HG03432 (cell line): ENCODE results near the gene RNF133.

Source experiments
- ATAC-seq: cut with Tn5 transposase; IDR thresholded peaks from one replicate; pipeline ENCODE4 v1.9.1; 2021; ENCODE audit warnings: mild to moderate bottlenecking, moderate library complexity; ENCODE audit not compliant: unreplicated experiment

The RNF133 gene, protein sequence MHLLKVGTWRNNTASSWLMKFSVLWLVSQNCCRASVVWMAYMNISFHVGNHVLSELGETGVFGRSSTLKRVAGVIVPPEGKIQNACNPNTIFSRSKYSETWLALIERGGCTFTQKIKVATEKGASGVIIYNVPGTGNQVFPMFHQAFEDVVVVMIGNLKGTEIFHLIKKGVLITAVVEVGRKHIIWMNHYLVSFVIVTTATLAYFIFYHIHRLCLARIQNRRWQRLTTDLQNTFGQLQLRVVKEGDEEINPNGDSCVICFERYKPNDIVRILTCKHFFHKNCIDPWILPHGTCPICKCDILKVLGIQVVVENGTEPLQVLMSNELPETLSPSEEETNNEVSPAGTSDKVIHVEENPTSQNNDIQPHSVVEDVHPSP

DNA sequence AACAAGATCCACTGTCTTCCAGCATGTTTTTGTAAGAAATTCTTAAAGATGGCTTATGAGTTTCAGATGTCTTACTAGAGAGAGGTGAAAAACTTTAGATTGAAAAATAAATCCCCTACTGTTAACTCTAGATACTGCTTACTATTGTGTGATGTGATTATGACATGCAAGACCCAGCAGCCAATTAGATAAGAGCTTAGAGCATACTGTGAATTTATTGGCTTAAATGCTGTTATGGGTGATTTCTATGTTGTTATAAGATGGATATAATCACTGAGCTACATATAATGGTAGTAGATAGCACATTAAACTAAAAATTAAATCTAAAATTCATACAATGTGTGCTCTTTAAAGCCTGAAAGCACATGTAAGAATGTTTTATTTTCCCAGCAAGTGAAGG lies at the start of gene RNF133:
RNF133 (minus strand) TSS at position 101 of the 400 bp plus-strand sequence. CDS start 199 bp downstream, outside the sequence.
- no peak for ATAC-seq

DNA sequence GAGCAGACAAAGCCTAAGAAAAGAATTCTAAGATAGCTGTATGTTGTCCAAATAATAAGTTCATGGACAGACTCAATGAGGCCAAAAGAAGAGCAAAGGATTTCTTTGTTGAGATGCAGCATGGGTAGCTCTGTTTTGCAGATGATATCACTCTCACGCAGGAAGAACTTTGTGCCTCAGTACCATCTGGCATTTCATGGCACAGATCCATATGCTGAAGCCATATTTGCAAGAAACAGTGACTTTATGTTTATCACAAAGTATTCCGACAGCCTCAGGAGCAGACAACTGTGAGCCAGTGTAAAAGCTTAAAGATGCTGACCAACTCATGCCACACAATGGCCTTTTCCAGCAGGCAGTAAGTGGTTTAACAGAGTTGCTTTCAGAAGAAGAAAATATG lies 49.3 kb upstream of the RNF133 start:
- ATAC-seq, result no peak

DNA sequence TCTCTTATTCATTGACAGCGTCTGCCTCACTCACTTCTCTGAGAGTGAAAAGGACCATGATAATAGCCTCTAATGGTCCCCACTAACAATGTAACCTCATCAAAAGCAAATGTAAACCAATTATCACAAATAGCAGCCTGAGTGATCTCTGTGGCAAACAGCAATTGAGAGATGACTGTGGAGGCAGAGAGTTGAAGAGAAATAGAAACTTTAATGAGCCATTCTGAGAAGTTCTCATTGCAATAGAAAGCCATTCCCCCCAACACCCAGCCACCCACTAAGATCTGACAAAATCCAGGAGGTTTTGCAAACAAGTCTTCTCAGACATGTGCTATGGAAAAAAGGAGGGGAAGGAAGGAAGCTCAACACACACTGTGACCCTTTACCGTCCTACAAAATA lies 48.0 kb upstream of the RNF133 start:
- no peak for ATAC-seq

DNA sequence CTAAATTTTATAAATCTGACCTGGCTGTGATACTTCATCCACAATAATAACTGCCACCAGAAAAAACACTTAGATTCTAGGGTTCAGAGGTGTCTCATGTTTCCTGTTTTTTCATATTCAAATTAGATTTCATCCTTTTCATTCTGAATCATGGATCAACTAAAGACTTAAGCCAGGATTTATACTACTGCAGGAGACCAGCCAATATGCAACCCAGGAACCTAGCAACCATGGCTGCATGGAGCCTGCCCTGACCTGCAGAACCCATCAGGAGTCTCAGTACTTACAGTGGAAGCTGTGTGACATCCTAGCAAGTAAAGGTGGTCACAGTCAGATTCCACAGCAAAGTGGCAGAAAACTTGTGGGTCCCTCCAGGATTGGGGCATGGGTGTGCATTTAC lies 44.3 kb upstream of the RNF133 start:
- ATAC-seq, result no peak

DNA sequence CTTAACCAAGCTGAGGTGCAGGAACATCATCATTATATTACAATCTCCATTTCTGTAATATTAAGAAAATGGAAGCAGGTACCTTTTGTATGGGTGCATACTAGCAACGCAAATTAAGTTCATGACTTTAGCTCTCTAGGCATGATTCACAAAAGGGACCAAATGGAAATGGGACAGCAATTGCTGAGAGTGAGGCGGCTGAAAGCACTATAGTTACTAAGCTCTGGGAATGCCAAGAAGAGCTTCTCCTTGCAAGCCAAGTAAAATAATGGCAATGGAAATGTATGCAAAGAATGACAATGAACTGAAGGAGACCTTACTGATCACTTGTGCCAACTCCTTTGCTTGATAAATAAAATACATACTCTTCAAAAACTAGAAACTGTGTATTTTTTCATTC lies 40.0 kb upstream of the RNF133 start:
- no peak for ATAC-seq

DNA sequence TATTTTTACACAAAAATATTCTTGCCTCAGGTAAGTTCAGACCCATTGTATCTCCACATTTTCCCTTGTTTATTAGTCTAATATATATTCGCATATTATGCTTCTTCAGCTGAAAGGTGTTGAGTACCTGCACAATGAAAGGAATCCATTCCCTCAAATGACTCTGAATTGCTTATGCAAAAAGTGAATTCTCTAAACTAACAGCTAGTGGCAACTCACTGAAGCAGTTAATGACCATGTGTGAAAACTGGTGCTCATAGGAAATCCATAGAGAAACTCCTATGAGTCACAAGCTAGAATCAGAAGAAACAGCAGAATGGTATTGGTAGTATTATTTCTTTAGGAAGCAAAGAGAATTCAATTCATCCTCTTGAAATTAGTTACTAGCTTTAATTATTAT lies 37.3 kb upstream of the RNF133 start:
- ATAC-seq, result no peak

DNA sequence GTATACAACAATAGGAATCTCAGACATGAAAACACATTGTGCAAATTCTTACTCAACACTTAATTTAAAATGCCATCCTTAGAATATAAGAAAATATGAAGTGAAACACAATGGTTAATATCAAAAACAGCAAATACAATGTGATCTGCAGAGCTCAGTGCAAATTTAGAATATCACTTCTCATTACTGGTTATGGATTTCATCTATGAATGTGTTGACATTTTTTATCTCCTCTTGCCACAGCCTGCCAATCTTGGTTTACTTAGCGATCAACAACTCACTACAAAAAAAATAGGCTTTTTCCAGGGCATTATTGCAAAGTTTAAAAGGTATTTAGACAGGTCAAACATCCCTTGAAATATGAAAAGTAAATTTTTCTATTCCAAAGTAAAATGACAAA lies 28.8 kb upstream of the RNF133 start:
- ATAC-seq, result no peak

DNA sequence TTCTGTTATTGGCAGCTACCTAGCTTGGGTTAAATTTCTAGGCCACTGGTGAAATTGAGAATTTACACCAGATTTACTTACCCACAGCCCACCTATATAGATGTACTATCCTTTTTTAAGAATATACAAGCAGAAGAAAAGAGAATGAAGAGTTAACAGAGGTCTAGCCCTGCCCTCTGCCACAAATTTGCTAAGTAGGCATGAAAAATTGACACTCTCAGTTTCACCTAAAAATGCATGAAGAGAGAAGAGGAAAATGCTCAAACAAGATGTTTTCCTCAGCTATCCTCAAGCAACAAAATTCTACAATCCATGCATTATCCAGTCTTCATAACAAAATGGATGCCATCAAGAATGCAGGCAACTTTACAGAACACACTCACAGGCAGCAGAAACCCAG lies 28.4 kb upstream of the RNF133 start:
- no peak for ATAC-seq

DNA sequence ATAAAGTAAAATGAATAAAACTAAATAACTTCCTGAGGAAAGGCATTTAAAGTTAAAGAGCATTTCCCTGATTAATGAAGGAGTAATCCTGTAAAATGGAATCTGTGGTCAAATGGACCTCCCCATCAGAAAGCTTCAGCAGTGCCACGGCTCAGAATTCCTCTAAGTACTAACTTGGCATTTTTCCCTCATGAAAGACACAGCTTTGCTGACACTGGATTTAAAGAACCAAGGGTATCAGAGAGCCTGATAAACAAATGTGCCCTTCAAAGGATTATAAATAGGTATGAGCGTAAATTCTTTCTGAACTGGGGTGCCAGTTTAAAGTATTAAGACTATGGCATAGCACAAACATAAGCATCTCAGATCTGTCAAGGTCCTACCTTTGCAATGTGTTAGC lies 28.0 kb upstream of the RNF133 start:
- no peak for ATAC-seq

DNA sequence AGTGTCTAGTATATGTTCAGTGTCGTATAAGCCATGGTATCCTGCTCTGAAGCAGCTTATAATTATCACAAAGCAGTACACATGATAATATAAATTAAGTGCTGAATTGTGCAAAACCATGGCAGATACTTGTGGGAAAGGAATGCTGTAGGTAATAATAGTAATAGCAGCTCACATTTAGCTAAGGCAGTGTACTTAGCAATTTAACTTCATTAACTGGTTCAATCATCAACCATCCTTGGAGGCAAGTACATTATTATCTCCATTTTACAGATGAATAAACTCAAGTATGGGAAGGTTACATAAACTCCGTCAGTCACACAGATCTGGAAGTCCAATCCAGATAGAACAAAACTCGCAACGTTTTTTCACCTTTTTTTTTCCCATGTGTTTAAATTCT lies 25.4 kb upstream of the RNF133 start:
- no peak for ATAC-seq

DNA sequence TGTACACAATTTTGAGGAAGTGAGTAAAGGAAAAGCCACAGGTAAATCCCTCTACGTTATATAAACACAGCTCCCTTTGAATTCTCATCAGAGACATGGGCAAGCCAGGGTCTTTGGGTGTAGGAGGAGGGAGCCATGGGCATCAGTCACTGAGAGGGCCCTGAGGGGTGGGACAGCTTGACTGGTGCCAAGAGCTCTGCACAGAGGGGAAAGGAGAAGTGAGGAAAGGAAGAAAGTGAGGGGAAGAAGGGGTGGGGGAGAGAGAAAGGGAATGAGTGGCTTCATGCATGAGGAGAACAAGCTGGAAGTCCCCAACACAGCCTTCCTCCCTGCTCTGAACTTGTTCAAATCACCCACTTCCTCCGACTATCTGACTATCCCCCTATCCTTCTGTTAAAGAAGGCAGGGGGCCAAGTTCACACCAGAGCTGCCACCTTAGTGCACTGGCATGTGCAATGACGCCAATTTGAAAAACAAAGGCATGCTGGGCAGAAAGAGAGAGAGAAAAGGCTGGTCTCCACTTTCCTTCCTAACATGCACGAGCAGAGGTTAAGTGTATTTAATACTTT lies 20.2 kb upstream of the RNF133 start:
- ATAC-seq, result no peak

DNA sequence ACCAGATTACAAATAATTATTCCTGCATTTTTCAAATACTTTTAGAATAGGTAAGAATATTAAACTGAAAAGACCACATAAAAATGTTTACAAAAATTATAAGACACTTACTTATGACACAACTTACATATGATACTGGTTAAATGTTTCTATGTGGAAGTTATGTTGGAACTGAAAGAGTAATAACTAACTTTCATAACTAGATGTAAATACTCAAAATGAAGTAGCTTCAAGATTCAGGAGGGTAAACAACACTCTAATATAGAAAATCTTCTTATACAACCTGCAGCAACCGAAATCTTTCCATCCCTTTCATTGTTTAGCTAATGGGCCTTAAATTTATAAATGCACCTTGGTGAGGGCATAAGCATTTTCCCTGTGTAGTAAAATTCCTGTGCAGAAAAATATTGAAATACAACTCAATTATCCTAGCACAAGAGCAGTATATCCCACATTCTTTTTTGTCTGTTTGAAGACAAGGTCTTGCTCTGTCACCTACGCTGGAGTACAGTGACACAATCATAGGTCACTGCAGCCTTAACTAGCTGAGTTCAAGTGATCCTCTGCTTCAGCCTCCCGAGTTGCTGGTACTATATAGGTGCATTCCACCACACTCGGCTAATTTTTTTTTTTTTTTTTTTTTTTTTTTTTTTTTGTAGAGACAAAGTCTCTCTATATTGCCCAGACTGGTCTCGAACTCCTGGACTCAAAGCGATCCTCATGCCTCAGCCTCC lies 18.6 kb upstream of the RNF133 start:
- ATAC-seq, result no peak

DNA sequence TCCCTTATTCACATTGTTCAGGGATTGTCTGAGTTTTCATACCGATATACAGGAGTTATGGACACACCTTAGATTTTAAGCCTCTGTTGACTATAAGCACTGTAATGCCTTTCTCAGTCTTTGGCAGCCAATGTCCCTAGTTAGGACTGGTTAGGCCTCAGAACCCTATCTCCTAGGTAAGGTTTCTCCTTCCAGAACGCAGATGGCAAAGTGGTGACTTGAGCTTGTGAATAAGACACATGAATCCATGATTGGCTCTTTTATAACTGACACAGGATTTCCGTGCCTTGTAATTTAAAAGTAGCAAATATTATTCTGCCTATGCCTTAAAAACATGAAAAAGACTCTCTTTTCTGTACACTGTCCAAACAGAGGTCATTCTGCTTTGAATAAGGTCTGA lies 16.3 kb upstream of the RNF133 start:
- no peak for ATAC-seq

DNA sequence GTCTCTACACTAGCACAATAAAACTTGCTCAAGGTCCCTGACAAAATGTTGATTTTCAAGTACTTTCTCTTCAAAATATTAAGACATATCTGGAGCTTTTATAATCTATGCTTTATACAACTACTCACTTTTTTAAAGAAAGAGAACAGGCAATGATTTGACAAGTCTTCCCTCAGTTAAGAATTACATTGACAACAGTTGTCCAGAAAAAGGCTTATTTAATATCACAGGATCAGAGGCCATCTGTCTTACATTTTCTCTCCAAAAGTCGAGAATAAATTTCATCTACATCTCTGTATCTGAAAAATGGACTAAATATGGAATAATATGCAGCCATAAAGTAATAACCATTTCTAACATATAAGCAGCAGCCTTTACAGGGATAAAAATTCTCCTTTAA lies 12.0 kb upstream of the RNF133 start:
- ATAC-seq, result no peak

DNA sequence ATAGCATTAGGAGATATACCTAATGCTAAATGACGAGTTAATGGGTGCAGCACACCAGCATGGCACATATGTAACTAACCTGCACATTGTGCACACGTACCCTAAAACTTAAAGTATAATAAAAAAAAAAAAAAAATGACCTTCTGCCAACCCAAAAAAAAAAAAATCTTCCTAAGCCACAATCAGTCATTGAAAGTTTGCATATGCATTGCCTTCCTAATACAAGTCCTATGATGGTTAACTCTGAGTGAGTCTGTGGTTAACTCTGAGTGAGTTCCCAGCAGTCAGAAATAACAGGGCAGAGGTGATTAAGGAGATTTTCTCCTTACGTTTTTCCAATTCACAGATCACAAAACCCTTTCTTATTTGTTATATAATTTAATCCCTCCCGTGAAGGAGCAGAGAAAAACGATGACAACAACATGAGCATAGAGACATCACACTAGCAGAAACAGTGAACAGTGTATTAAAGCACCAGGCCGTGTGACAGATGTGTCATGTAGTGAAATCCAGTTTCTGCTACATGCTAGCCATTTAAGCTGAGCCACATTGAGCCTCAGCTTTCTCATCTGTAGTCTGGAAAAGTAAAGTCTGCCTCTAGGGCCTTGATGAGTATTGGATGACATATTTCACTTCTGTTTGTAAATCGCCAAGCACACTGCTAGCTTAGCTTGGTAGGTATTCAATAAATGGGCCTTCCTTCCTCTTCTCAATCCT lies 11.2 kb upstream of the RNF133 start:
- no peak for ATAC-seq

DNA sequence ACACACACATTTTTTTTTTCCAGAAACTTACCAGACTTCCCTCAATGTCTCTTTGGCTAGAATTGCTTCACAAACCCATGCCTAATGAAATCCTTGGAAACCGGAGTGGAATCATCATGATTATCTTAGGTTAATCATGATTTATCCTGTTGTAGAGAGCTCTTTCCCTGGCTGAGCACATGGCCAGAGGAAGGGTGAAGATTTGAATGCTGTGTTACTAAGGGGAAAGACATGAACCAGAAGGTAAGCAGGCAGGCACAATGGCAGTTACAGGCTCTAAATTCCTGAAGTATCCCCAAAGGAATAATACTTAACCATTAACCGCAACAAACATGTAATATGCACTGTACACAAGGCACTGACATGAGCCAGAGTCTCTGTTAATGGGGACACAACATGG lies 7.9 kb upstream of the RNF133 start:
- no peak for ATAC-seq

DNA sequence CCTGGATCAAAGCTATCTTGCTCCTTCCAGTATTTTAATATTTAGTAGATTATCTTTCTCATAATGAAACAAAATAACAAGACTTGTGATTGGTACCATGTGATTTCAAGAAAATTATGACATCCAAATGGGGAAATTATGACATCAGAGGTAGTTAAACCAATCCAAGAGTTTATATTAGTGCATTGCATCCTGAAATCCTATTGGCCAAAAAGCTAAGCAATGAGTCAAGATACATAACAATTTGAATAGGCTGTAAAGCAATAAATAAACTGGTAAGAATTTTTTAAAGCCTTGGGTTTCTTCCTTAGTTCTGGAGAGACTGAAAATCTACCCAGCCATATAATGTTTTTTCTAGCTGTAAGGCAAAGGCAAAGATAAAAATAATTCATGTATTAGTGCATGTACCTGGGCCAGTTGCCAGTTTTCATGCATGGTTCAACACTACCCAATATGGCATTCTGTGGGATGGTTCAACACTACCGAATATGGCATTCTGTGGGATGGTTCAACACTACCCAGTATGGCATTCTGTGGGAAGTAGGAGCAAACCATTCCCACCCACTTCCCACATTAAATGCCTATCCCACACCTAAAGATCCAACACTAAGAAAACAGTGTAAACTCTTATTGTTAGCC lies 4.1 kb upstream of the RNF133 start, which contains the start of gene RNF148:
RNF148 (minus strand) TSS at position 51 of the 639 bp plus-strand sequence. CDS start 172 bp downstream, outside the sequence.
- no peak for ATAC-seq

DNA sequence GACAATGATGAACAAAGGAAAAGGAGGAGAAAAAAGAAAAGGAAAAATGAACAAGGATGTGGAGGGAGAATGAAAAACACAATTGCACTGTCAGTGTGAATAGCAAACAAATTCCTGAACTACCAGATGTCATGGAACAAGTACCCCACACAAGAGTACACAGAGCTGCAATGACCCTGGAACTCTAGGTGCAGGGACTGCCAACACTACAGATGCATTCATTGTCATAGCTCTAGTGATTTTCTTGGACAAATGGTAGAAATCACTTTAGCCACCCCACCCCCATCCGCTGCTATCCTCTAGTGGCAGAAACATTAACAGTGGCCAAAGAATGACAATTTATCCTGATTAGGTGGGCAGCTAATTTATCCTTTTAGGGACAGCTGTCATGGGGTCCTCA lies 3.1 kb downstream of the RNF133 start:
- no peak for ATAC-seq

DNA sequence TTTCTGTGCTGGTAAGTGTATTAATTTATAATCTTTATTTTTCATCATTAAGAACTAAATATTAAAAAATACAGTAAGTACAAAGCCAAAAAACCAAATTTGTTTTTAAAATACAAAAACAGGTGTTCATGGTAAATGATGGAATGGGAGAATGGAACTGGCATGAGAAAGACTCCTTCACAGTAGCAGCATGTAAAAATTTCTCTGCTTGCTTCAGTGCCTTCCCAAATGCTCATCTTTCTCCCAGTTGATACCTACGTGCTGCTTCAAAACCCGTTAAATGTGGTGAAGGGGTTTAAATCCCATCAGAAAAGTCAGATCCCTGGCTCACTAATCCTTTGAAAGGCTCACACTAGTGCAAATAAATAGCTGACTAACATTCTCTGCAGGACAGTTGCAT lies 4.2 kb downstream of the RNF133 start:
- no peak for ATAC-seq

DNA sequence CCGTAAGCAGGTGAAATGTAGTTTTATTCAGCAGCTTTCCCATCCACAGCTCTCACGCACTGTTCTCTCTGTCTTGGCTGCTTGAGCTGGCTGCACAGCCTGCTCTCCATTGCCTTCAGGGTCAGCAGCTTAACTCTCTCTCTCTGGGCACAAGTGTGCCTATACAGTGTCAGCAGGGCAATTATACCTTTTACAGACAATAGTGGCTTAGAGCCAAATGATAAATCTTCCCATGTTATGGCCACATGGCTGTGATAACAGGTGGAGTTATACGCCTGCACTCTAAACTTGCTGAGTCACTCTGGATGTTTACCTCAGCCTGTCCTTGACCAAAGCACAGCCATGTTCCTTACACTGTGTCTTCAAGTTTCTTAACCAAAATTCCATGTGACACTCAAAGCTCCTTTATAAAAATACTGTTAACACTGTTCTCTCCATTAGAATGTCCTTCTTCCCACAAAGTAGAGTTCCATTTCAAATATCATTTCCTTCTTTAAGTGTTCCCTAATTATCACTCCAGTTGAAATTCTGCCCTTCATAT lies 6.1 kb downstream of the RNF133 start:
- no peak for ATAC-seq
